ENCODE results near the gene WNK2.
A peak's percentile ranks its signal among the peaks of the same experiment; 100 is the strongest.

The WNK2 gene

GRCh38 chr9:93303258-93303771 is 119.4 kb downstream of the WNK2 start:
- DNase-seq (ENCODE audit: insufficient read length, low spot score) = peak; percentile 13
- no peak for TF ChIP-seq PAX5 (IDR thresholded peaks at IDR 0.05; ENCODE audit: insufficient read depth, low read length, severe bottlenecking)
- TF ChIP-seq TAF1 (IDR thresholded peaks at IDR 0.05; ENCODE audit: low read depth, low read length) = no peak
- TF ChIP-seq SPI1 (IDR thresholded peaks at IDR 0.05; ENCODE audit: low read depth, low read length) = no peak
- no peak for TF ChIP-seq POLR2A (IDR thresholded peaks at IDR 0.05; ENCODE audit: low read depth, low read length)
- no peak for TF ChIP-seq POLR2AphosphoS5 (IDR thresholded peaks at IDR 0.05; ENCODE audit: low read depth, low read length)
- FAIRE-seq = no peak

- FAIRE-seq = no peak
- TF ChIP-seq TAF1 (IDR thresholded peaks at IDR 0.05; ENCODE audit: low read depth, low read length) (no peak), SPI1 (IDR thresholded peaks at IDR 0.05; ENCODE audit: low read depth, low read length) (no peak), POLR2AphosphoS5 (IDR thresholded peaks at IDR 0.05; ENCODE audit: low read depth, low read length) (no peak), POLR2A (IDR thresholded peaks at IDR 0.05; ENCODE audit: low read depth, low read length) (no peak), PAX5 (IDR thresholded peaks at IDR 0.05; ENCODE audit: insufficient read depth, low read length, severe bottlenecking) (no peak), POU2F2 (IDR thresholded peaks at IDR 0.05; ENCODE audit: low read depth, low read length) (no peak)
- no peak for DNase-seq (ENCODE audit: insufficient read length, low spot score)
Measured at GRCh38 chr9:93303806-93304573, 120.1 kb downstream of the WNK2 start.

- FAIRE-seq = no peak
- TF ChIP-seq PAX5 (IDR thresholded peaks at IDR 0.05; ENCODE audit: insufficient read depth, low read length, severe bottlenecking) = no peak
- TF ChIP-seq SPI1 (IDR thresholded peaks at IDR 0.05; ENCODE audit: low read depth, low read length) = no peak
- TF ChIP-seq POU2F2 (IDR thresholded peaks at IDR 0.05; ENCODE audit: low read depth, low read length) = no peak
- TF ChIP-seq POLR2AphosphoS5 (IDR thresholded peaks at IDR 0.05; ENCODE audit: low read depth, low read length) = no peak
- TF ChIP-seq TAF1 (IDR thresholded peaks at IDR 0.05; ENCODE audit: low read depth, low read length) = no peak
- no peak for TF ChIP-seq POLR2A (IDR thresholded peaks at IDR 0.05; ENCODE audit: low read depth, low read length)
- DNase-seq (ENCODE audit: insufficient read length, low spot score) = peak; percentile 52
Measured at GRCh38 chr9:93304574-93305496, 120.9 kb downstream of the WNK2 start.

DNA sequence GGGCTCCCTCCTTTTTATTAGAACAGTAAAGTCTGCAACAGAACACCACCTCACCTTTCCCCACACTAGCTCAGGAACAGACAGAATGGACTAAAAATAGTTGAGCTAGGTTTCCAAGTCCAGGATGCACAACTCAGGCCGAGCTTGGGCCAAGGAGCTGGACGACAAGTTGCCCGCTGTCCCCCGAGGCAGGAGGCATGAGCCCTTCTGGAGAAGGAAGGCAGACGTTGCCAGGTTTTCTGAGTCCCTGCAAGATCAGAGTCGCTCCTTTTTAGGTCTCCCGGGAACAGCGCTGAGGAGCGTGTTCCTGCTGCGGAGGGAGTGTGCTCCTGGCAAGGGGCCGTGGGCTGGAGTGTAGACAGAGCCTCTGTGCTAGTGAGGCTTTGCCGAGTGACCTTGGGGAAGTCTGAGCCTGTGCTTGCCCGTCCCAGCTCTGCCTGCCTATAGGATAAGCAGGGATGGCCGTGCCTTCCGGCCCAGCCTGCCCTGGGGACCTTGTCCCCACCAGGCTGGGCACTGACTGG is 121.6 kb downstream of the WNK2 start:
- FAIRE-seq (no peak), DNase-seq (ENCODE audit: insufficient read length, low spot score) (no peak)
- TF ChIP-seq POLR2AphosphoS5 (IDR thresholded peaks at IDR 0.05; ENCODE audit: low read depth, low read length) = no peak
- TF ChIP-seq TAF1 (IDR thresholded peaks at IDR 0.05; ENCODE audit: low read depth, low read length) = no peak
- no peak for TF ChIP-seq POU2F2 (IDR thresholded peaks at IDR 0.05; ENCODE audit: low read depth, low read length)
- no peak for TF ChIP-seq POLR2A (IDR thresholded peaks at IDR 0.05; ENCODE audit: low read depth, low read length)
- no peak for TF ChIP-seq PAX5 (IDR thresholded peaks at IDR 0.05; ENCODE audit: insufficient read depth, low read length, severe bottlenecking)
- no peak for TF ChIP-seq SPI1 (IDR thresholded peaks at IDR 0.05; ENCODE audit: low read depth, low read length)

GRCh38 chr9:93306081-93306480 is 122.1 kb downstream of the WNK2 start:
- no peak for DNase-seq (ENCODE audit: insufficient read length, low spot score)
- no peak for FAIRE-seq
- no peak for TF ChIP-seq POU2F2 (IDR thresholded peaks at IDR 0.05; ENCODE audit: low read depth, low read length)

DNA sequence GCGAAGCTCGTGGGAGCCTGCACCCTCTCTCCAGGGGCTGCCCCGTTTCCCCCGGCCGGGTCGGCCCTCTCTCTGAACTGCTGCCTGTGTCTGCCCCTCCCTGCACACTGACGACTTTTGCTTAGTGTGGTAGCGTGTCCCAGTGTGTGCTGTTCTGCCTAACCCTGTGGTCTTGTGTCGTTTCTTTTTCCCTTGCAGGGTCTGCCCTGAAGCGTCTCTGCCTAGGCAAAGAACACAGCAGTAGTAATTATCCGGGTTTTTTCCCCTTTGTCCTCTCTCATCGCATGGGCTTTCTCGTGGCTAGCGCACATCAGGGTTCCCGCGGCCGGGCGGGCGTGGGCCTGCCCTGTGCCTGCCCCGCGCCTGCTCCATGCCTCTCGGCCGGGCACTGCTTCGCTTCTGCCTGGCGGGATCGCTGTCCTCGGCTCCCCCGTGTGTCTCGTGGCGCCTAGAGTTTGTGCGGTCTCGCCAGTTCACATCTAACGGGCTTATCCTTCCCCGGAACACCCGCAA is 122.7 kb downstream of the WNK2 start:
- DNase-seq (ENCODE audit: insufficient read length, low spot score) (peak; percentile 10), FAIRE-seq (no peak)
- TF ChIP-seq POU2F2 (IDR thresholded peaks at IDR 0.05; ENCODE audit: low read depth, low read length) (no peak), PAX5 (IDR thresholded peaks at IDR 0.05; ENCODE audit: insufficient read depth, low read length, severe bottlenecking) (no peak), SPI1 (IDR thresholded peaks at IDR 0.05; ENCODE audit: low read depth, low read length) (no peak), POLR2AphosphoS5 (IDR thresholded peaks at IDR 0.05; ENCODE audit: low read depth, low read length) (no peak), POLR2A (IDR thresholded peaks at IDR 0.05; ENCODE audit: low read depth, low read length) (no peak), TAF1 (IDR thresholded peaks at IDR 0.05; ENCODE audit: low read depth, low read length) (no peak)

DNA sequence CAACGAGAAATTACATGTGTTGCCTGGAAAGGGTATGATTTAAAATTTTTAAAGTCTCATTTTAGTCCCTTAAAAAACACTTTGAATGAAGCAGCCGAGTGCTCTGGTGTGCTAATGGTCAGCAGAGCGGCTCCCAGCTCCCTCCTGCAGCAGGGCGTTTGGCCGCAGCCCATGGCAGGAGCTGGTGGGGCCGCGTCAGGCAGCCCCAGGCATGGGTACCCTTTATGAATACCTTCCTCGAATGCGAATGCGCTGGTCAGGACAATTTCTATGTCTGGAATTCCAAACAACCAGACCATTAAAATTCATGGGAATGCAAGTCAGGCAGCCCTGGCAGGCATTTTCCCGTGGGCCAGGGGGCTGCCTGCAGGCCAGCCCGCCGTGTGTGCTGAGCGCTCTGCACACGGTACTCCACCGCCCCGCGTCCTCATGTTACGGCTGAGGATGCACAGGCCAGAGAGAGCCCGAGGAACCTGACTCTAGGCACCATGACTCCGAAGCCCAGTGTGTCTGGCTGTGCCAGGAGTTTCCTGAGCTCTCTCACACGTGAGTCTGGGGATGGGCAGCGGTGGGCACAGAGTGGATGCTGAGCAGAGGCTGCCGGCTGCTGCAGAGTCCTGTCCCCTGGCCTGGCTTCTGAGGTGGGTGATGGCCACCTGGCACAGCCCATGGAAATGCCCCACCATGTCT is 123.7 kb downstream of the WNK2 start:
- DNase-seq (ENCODE audit: insufficient read length, low spot score) (no peak), FAIRE-seq (no peak)
- TF ChIP-seq PAX5 (IDR thresholded peaks at IDR 0.05; ENCODE audit: insufficient read depth, low read length, severe bottlenecking) = no peak
- TF ChIP-seq POLR2A (IDR thresholded peaks at IDR 0.05; ENCODE audit: low read depth, low read length) = no peak
- no peak for TF ChIP-seq TAF1 (IDR thresholded peaks at IDR 0.05; ENCODE audit: low read depth, low read length)
- TF ChIP-seq POLR2AphosphoS5 (IDR thresholded peaks at IDR 0.05; ENCODE audit: low read depth, low read length) = no peak
- no peak for TF ChIP-seq SPI1 (IDR thresholded peaks at IDR 0.05; ENCODE audit: low read depth, low read length)
- no peak for TF ChIP-seq POU2F2 (IDR thresholded peaks at IDR 0.05; ENCODE audit: low read depth, low read length)

DNA sequence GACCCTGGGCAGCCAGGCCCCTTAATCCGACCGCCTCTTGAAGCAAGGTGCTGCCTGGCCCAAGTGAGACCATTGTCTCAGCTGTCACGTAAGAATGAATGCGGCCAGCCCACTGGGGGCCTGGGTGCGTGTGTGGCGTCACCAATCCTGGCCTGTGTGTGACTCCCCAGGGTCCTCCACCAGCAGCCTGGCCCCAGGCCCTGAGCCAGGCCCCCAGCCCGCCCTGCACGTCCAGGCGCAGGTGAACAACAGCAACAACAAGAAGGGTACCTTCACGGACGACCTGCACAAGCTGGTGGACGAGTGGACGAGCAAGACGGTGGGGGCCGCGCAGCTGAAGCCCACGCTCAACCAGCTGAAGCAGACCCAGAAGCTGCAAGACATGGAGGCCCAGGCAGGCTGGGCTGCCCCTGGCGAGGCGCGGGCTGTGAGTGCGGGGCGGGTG is 124.2 kb downstream of the WNK2 start:
- FAIRE-seq (no peak), DNase-seq (ENCODE audit: insufficient read length, low spot score) (no peak)
- TF ChIP-seq POLR2AphosphoS5 (IDR thresholded peaks at IDR 0.05; ENCODE audit: low read depth, low read length) (no peak), SPI1 (IDR thresholded peaks at IDR 0.05; ENCODE audit: low read depth, low read length) (no peak), PAX5 (IDR thresholded peaks at IDR 0.05; ENCODE audit: insufficient read depth, low read length, severe bottlenecking) (no peak), TAF1 (IDR thresholded peaks at IDR 0.05; ENCODE audit: low read depth, low read length) (no peak), POU2F2 (IDR thresholded peaks at IDR 0.05; ENCODE audit: low read depth, low read length) (no peak), POLR2A (IDR thresholded peaks at IDR 0.05; ENCODE audit: low read depth, low read length) (no peak)
